Activated naive CD8-positive, alpha-beta T cell (primary cell): ENCODE results near the gene SRC.

Experiments used
- H3K27ac Mint-ChIP-seq: one replicate; pipeline ENCODE4 v1.8.0; 2021; ENCODE audit warnings: mixed read lengths
- H3K27me3 Mint-ChIP-seq: one replicate; pipeline ENCODE4 v1.8.0; 2021; ENCODE audit warnings: mixed read lengths
- H3K36me3 Mint-ChIP-seq: one replicate; pipeline ENCODE4 v1.8.0; 2021; ENCODE audit warnings: mixed read lengths
- H3K4me1 Mint-ChIP-seq: one replicate; pipeline ENCODE4 v1.8.0; 2021; ENCODE audit warnings: low read depth, mixed read lengths
- H3K4me3 Mint-ChIP-seq: one replicate; pipeline ENCODE4 v1.8.0; 2021; ENCODE audit warnings: mild to moderate bottlenecking, mixed read lengths
- H3K9me3 Mint-ChIP-seq: one replicate; pipeline ENCODE4 v1.8.0; 2021; ENCODE audit warnings: low read depth, mixed read lengths

SRC gene

GRCh38 chr20:37372441-37372840 is 26.5 kb downstream of the SRC start:
- H3K36me3 Mint-ChIP-seq, result no peaks in the 10 kb centered on the region
- H3K9me3 Mint-ChIP-seq, result no peaks in the 10 kb centered on the region
- H3K4me1 Mint-ChIP-seq, result no peaks in the 10 kb centered on the region
- H3K4me3 Mint-ChIP-seq, result no peak overlapping the region
- H3K27me3 Mint-ChIP-seq, result no peaks in the 10 kb centered on the region
- H3K27ac Mint-ChIP-seq, result no peak overlapping the region

GRCh38 chr20:37373020-37373598 is 27.2 kb downstream of the SRC start:
- H3K36me3 Mint-ChIP-seq, result no peaks in the 10 kb centered on the region
- H3K27ac Mint-ChIP-seq, result no peak overlapping the region
- no peaks in the 10 kb centered on the region for H3K27me3 Mint-ChIP-seq
- H3K4me1 Mint-ChIP-seq, result no peaks in the 10 kb centered on the region
- no peak overlapping the region for H3K4me3 Mint-ChIP-seq
- no peaks in the 10 kb centered on the region for H3K9me3 Mint-ChIP-seq

GRCh38 chr20:37375227-37375626 is 29.3 kb downstream of the SRC start:
- no peaks in the 10 kb centered on the region for H3K36me3 Mint-ChIP-seq
- H3K27ac Mint-ChIP-seq, result no peak overlapping the region
- no peaks in the 10 kb centered on the region for H3K4me1 Mint-ChIP-seq
- no peak overlapping the region for H3K4me3 Mint-ChIP-seq
- no peaks in the 10 kb centered on the region for H3K9me3 Mint-ChIP-seq
- H3K27me3 Mint-ChIP-seq, result no peaks in the 10 kb centered on the region

- no peaks in the 10 kb centered on the region for H3K27me3 Mint-ChIP-seq
- no peaks in the 10 kb centered on the region for H3K4me1 Mint-ChIP-seq
- H3K27ac Mint-ChIP-seq, result no peak overlapping the region
- no peaks in the 10 kb centered on the region for H3K36me3 Mint-ChIP-seq
- no peaks in the 10 kb centered on the region for H3K9me3 Mint-ChIP-seq
- H3K4me3 Mint-ChIP-seq, result no peak overlapping the region
Measured at GRCh38 chr20:37376324-37376723, 30.4 kb downstream of the SRC start.

GRCh38 chr20:37376791-37377190 is 30.9 kb downstream of the SRC start:
- no peaks in the 10 kb centered on the region for H3K27me3 Mint-ChIP-seq
- H3K9me3 Mint-ChIP-seq, result no peaks in the 10 kb centered on the region
- H3K4me1 Mint-ChIP-seq, result no peaks in the 10 kb centered on the region
- H3K36me3 Mint-ChIP-seq, result no peaks in the 10 kb centered on the region
- no peak overlapping the region for H3K27ac Mint-ChIP-seq
- no peak overlapping the region for H3K4me3 Mint-ChIP-seq

- Mint-ChIP-seq H3K27me3 (no peaks in the 10 kb centered on the region), H3K4me1 (no peaks in the 10 kb centered on the region), H3K4me3 (no peak overlapping the region), H3K36me3 (no peaks in the 10 kb centered on the region), H3K9me3 (no peaks in the 10 kb centered on the region), H3K27ac (no peak overlapping the region)
Measured at GRCh38 chr20:37377346-37378081, 31.6 kb downstream of the SRC start.

GRCh38 chr20:37378420-37378784 is 32.5 kb downstream of the SRC start:
- Mint-ChIP-seq H3K4me3 (no peak overlapping the region), H3K9me3 (no peaks in the 10 kb centered on the region), H3K4me1 (peaks cover 2% of the 10 kb centered on the region), H3K27ac (no peak overlapping the region), H3K36me3 (no peaks in the 10 kb centered on the region), H3K27me3 (no peaks in the 10 kb centered on the region)

GRCh38 chr20:37378785-37379598 is 33.1 kb downstream of the SRC start:
- Mint-ChIP-seq H3K36me3 (no peaks in the 10 kb centered on the region), H3K27me3 (no peaks in the 10 kb centered on the region), H3K4me3 (no peak overlapping the region), H3K27ac (no peak overlapping the region), H3K4me1 (peaks cover 2% of the 10 kb centered on the region), H3K9me3 (no peaks in the 10 kb centered on the region)

GRCh38 chr20:37379967-37380828 is 34.3 kb downstream of the SRC start:
- no peak overlapping the region for H3K27ac Mint-ChIP-seq
- no peak overlapping the region for H3K4me3 Mint-ChIP-seq
- peaks cover 2% of the 10 kb centered on the region for H3K27me3 Mint-ChIP-seq
- H3K4me1 Mint-ChIP-seq, result peaks cover 8% of the 10 kb centered on the region
- H3K36me3 Mint-ChIP-seq, result no peaks in the 10 kb centered on the region
- no peaks in the 10 kb centered on the region for H3K9me3 Mint-ChIP-seq

GRCh38 chr20:37380864-37381579 is 35.1 kb downstream of the SRC start:
- Mint-ChIP-seq H3K36me3 (no peaks in the 10 kb centered on the region), H3K27ac (no peak overlapping the region), H3K4me3 (no peak overlapping the region), H3K4me1 (peaks cover 8% of the 10 kb centered on the region), H3K27me3 (peaks cover 2% of the 10 kb centered on the region), H3K9me3 (no peaks in the 10 kb centered on the region)

GRCh38 chr20:37381621-37382471 is 35.9 kb downstream of the SRC start:
- H3K36me3 Mint-ChIP-seq, result no peaks in the 10 kb centered on the region
- H3K27me3 Mint-ChIP-seq, result peaks cover 2% of the 10 kb centered on the region
- no peak overlapping the region for H3K27ac Mint-ChIP-seq
- no peaks in the 10 kb centered on the region for H3K9me3 Mint-ChIP-seq
- peaks cover 8% of the 10 kb centered on the region for H3K4me1 Mint-ChIP-seq
- no peak overlapping the region for H3K4me3 Mint-ChIP-seq

- H3K4me1 Mint-ChIP-seq, result peaks cover 8% of the 10 kb centered on the region
Measured at GRCh38 chr20:37382482-37383120, 36.7 kb downstream of the SRC start.

More at GRCh38 chr20:37382482-37383120, 36.7 kb downstream of the SRC start:
- no peak overlapping the region for H3K27ac Mint-ChIP-seq
- no peaks in the 10 kb centered on the region for H3K9me3 Mint-ChIP-seq
- H3K36me3 Mint-ChIP-seq, result no peaks in the 10 kb centered on the region
- H3K27me3 Mint-ChIP-seq, result peaks cover 2% of the 10 kb centered on the region
- peak overlapping the region; percentile 59 for H3K4me3 Mint-ChIP-seq
